Measurements from ENCODE around the gene KCNE4. TPM values are rescaled to one million over a fixed set of nuclear protein-coding genes. Genes with fewer than 3 reads are reported as not detected.

Gene KCNE4
- total and polyA plus RNA-seq, 2 donors (not counting 1 experiment from before 2014, with no cell fraction given) = not detected

- Histone ChIP-seq H2AFZ (ENCODE audit: insufficient read depth, low read depth, low read length, poor library complexity, severe bottlenecking) (no peak overlapping the region), H3K4me3 (ENCODE audit: control extremely low read depth in 1 of 5, extremely low read depth in 1 of 5, insufficient read depth in 1 of 5, low read depth in 2 of 5, low read length in 4 of 5) (no peak overlapping the region), H4K20me1 (ENCODE audit: control insufficient read depth, insufficient read depth, low read length, poor library complexity, severe bottlenecking) (no peaks in the 10 kb centered on the region), H3K9me3 (ENCODE audit: control extremely low read depth in 1 of 3, control insufficient read depth in 2 of 3, insufficient read depth in 1 of 3, low read length in 2 of 3) (no peaks in the 10 kb centered on the region), H3K4me2 (replicated peaks; ENCODE audit: low read depth, low read length, poor library complexity, severe bottlenecking) (no peak overlapping the region), H3K79me2 (ENCODE audit: control insufficient read depth, insufficient read depth, low read length) (no peaks in the 10 kb centered on the region), H3K27me3 (replicated peaks in 1 of 4; ENCODE audit: control extremely low read depth in 1 of 4, control insufficient read depth in 3 of 4, insufficient read depth in 4 of 4, low read length in 3 of 4) (no peaks in the 10 kb centered on the region), H3K27ac (ENCODE audit: low read length in 2 of 2) (no peak overlapping the region), H3K4me1 (ENCODE audit: control insufficient read depth in 2 of 2, insufficient read depth in 2 of 2, low read length in 2 of 2) (no peaks in the 10 kb centered on the region), H3K9ac (ENCODE audit: low read length) (no peak overlapping the region), H3K36me3 (replicated peaks in 1 of 2; ENCODE audit: control extremely low read depth in 1 of 2, control insufficient read depth in 1 of 2, extremely low read depth in 1 of 2, insufficient read depth in 2 of 2, low read length in 1 of 2) (no peaks in the 10 kb centered on the region)
- no peak overlapping the region for H3K4me3 Mint-ChIP-seq
- DNase-seq = no peak
- ATAC-seq (ENCODE audit: low read depth) = no peak
- peaks cover 10% of the 10 kb centered on the region for H3K27me3 Mint-ChIP-seq
- CTCF ChIA-PET = no interaction called here
- no CpG with 5 or more reads among the region's 3 CpGs for whole genome bisulfite sequencing (ENCODE audit: insufficient coverage)
- POLR2A ChIA-PET = no interaction called here
- H3K4me1 Mint-ChIP-seq = no peaks in the 10 kb centered on the region
- H3K9me3 Mint-ChIP-seq (ENCODE audit: insufficient read depth) = no peaks in the 10 kb centered on the region
- H3K27ac Mint-ChIP-seq = no peak overlapping the region
- intact Hi-C loops (cut with micrococcal nuclease) = no loop called here
- TF ChIP-seq CTCF (IDR thresholded peaks at IDR 0.05) (no peak), EZH2 (IDR thresholded peaks at IDR 0.05; ENCODE audit: borderline replicate concordance, insufficient read depth, low read depth, low read length, poor library complexity, severe bottlenecking) (no peak)
Observed at GRCh38 chr2:223040527-223040926, 11.5 kb upstream of the KCNE4 start.

- no peaks in the 10 kb centered on the region for H3K79me2 ChIP-seq (ENCODE audit: control insufficient read depth, insufficient read depth, low read length)
- H3K27me3 Mint-ChIP-seq = peaks cover 12% of the 10 kb centered on the region
- WGBS (ENCODE audit: insufficient coverage) = 80% methylated on average over 3 of the region's 4 CpGs
- H3K9me3 ChIP-seq (ENCODE audit: control extremely low read depth in 1 of 3, control insufficient read depth in 2 of 3, insufficient read depth in 1 of 3, low read length in 2 of 3) = no peaks in the 10 kb centered on the region
- H3K4me1 ChIP-seq (ENCODE audit: control insufficient read depth in 2 of 2, insufficient read depth in 2 of 2, low read length in 2 of 2) = no peaks in the 10 kb centered on the region
- no peak overlapping the region for H3K4me2 ChIP-seq (replicated peaks; ENCODE audit: low read depth, low read length, poor library complexity, severe bottlenecking)
- no peaks in the 10 kb centered on the region for H4K20me1 ChIP-seq (ENCODE audit: control insufficient read depth, insufficient read depth, low read length, poor library complexity, severe bottlenecking)
- TF ChIP-seq CTCF (IDR thresholded peaks at IDR 0.05) (no peak), EZH2 (IDR thresholded peaks at IDR 0.05; ENCODE audit: borderline replicate concordance, insufficient read depth, low read depth, low read length, poor library complexity, severe bottlenecking) (no peak)
- H3K27ac Mint-ChIP-seq = no peak overlapping the region
- H2AFZ ChIP-seq (ENCODE audit: insufficient read depth, low read depth, low read length, poor library complexity, severe bottlenecking) = no peak overlapping the region
- H3K36me3 ChIP-seq (replicated peaks in 1 of 2; ENCODE audit: control extremely low read depth in 1 of 2, control insufficient read depth in 1 of 2, extremely low read depth in 1 of 2, insufficient read depth in 2 of 2, low read length in 1 of 2) = no peaks in the 10 kb centered on the region
- no peaks in the 10 kb centered on the region for H3K9me3 Mint-ChIP-seq (ENCODE audit: insufficient read depth)
- H3K27me3 ChIP-seq (replicated peaks in 1 of 4; ENCODE audit: control extremely low read depth in 1 of 4, control insufficient read depth in 3 of 4, insufficient read depth in 4 of 4, low read length in 3 of 4) = no peaks in the 10 kb centered on the region
- H3K27ac ChIP-seq (ENCODE audit: low read length in 2 of 2) = no peak overlapping the region
- DNase-seq (no peak), ATAC-seq (ENCODE audit: low read depth) (no peak)
- H3K9ac ChIP-seq (ENCODE audit: low read length) = no peak overlapping the region
- no peak overlapping the region for H3K4me3 Mint-ChIP-seq
- ChIA-PET POLR2A (no interaction called here), CTCF (no interaction called here)
- intact Hi-C loops (cut with micrococcal nuclease) = no loop called here
- no peak overlapping the region for H3K4me3 ChIP-seq (ENCODE audit: control extremely low read depth in 1 of 5, extremely low read depth in 1 of 5, insufficient read depth in 1 of 5, low read depth in 2 of 5, low read length in 4 of 5)
- no peaks in the 10 kb centered on the region for H3K4me1 Mint-ChIP-seq
Observed at GRCh38 chr2:223041527-223042109, 10.4 kb upstream of the KCNE4 start.
